Stimulated activated CD4-positive, alpha-beta T cell treated with anti-CD3 and anti-CD28 coated beads, Interleukin-4, amount 100 ng/mL, for 48 hours (primary cell): ENCODE results near the gene CERS5.
A peak's percentile ranks its signal among the peaks of the same experiment; 100 is the strongest.

Experiments used
- DNase-seq, 2 donors: peaks; one replicate each; pipeline ENCODE4 v3.0.0-alpha.2; 2020; ENCODE audit warnings: low read depth in 2 of 2

Gene CERS5

GRCh38 chr12:50132505-50133135 lies 34.5 kb downstream of the CERS5 start:
- no peak for DNase-seq

GRCh38 chr12:50129290-50129689 lies 37.9 kb downstream of the CERS5 start:
- DNase-seq, result no peak

- DNase-seq, result no peak
Observed at GRCh38 chr12:50127546-50127945, 39.6 kb downstream of the CERS5 start.

GRCh38 chr12:50123203-50123602 lies 44.0 kb downstream of the CERS5 start:
- DNase-seq, result no peak

- no peak for DNase-seq
Observed at GRCh38 chr12:50121641-50122040, 45.5 kb downstream of the CERS5 start.

GRCh38 chr12:50120953-50121352 lies 46.2 kb downstream of the CERS5 start:
- DNase-seq, result no peak

GRCh38 chr12:50120521-50120920 lies 46.6 kb downstream of the CERS5 start:
- no peak for DNase-seq

GRCh38 chr12:50119387-50119786 lies 47.8 kb downstream of the CERS5 start:
- DNase-seq, result no peak

- no peak for DNase-seq
Observed at GRCh38 chr12:50117057-50117622, 50.0 kb downstream of the CERS5 start.

GRCh38 chr12:50112456-50113218 lies 54.5 kb downstream of the CERS5 start:
- DNase-seq, result no peak

- DNase-seq, result peak; percentile 97 to 99
Observed at GRCh38 chr12:50111693-50112455, 55.3 kb downstream of the CERS5 start, which contains the start of gene COX14. Gene COX14, plus strand, starts transcription at chr12:50112236. Its CDS starts 7,808 bp downstream, at chr12:50120044.

GRCh38 chr12:50111395-50111692 lies 55.8 kb downstream of the CERS5 start:
- no peak for DNase-seq

GRCh38 chr12:50110762-50111351 lies 56.3 kb downstream of the CERS5 start:
- DNase-seq, result no peak

GRCh38 chr12:50110127-50110761 lies 56.9 kb downstream of the CERS5 start:
- DNase-seq, result no peak

GRCh38 chr12:50109319-50109718 lies 57.9 kb downstream of the CERS5 start:
- DNase-seq, result no peak

- no peak for DNase-seq
Observed at GRCh38 chr12:50107416-50108268, 59.5 kb downstream of the CERS5 start.

GRCh38 chr12:50106907-50107306 lies 60.3 kb downstream of the CERS5 start:
- no peak for DNase-seq

- no peak for DNase-seq
Observed at GRCh38 chr12:50105913-50106450, 61.2 kb downstream of the CERS5 start.

- no peak for DNase-seq
Observed at GRCh38 chr12:50104417-50105366, 62.5 kb downstream of the CERS5 start.
